Central memory CD4-positive, alpha-beta T cell (primary cell): Measurements from ENCODE around the gene DNTTIP2.
"Not testable (repeated sequence)": the region's sequence is repeated elsewhere in the genome, so short reads cannot be mapped to it uniquely, and the experiment has no call there.

Source experiments
- DNase-seq: peaks from one replicate; pipeline ENCODE4 v3.0.0; 2022

The DNTTIP2 gene

DNA sequence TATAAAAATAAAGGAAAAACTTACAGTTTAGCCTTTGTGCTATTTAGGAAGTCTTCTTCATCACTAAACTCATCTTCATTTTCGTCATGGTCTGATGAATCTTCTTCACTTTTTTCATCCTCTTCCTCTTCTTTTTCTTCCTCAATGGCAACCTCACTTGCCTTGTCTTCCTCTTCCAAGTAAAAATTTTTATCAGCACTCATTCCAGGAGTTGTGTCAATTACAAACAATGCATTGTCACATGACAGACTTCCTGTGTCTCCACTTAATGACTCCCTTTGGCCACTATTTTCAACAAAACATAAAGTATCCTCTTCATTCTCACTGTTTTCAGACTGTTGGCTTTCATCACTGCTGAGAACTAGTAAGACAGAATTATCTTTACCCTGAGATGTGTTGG is 2.8 kb downstream of the DNTTIP2 start:
- no peak for DNase-seq

DNA sequence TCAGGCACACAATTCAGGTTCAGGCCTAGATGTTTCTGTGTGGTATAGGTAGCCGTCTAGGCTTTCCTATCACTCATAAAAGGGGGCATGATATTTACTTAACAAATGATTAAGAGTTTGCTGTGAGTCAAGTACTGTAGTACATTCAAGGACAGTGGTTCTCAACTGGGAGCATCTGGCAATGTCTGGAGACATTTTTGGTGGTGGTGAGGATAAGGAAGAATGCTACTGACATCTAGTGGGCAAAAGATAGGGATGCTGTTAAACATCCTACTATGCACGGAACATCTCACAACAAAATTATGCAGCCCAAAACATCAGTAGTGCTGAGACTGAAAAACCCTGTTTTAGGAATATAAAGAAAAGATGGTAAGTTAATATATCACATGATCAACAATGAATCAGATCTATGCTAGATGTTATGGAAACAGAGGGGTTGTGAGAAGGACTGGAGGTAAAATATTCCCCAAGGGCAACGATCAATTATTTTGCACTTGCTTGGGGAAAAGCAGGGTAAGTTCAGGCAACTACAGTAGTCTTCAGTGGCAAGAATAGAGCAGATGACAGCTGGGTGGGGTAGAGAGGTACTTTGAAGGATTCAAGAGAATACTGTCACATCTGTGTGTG is 4.9 kb downstream of the DNTTIP2 start:
- DNase-seq = peak; percentile 43

- no peak for DNase-seq
These were observed 7.6 kb downstream of the DNTTIP2 start for GRCh38 chr1:93871366-93871765.

- DNase-seq = no peak
These were observed 9.4 kb downstream of the DNTTIP2 start for GRCh38 chr1:93869653-93870052.

DNA sequence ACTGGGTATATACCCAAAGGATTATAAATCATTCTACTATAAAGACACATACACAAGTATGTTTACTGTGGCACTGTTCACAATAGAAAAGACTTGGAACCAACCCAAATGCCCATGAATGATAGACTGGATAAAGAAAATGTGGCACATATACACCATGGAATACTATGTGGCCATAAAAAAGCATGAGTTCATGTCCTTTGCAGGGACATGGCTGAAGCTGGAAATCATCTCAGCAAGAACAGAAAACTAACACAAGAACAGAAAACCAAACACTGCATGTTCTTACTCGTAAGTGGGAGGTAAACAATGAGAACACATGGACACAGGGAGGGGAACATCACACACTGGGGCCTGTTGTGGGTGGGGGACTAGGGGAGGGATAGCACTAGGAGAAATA is 10.5 kb downstream of the DNTTIP2 start:
- not testable (repeated sequence) for DNase-seq

DNA sequence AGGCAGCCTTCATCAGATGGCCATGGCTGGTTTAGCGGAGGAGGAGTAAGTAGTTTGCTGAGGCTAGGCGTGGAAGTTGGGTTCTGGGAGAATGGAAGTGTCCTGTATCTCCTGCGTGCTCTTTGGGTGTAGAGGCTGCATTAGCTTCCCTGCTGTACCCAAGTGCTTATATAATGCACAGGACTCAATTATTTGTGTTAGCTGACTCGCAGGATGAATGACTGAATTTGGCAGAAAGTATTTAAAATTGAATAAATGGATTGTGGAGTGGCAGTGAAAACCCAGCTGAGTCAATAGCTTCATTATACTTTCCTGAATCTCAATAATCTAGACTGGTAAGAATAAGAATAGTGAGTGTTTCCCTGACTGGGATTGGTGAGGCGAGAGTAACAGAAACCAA is 13.8 kb downstream of the DNTTIP2 start:
- DNase-seq = no peak

DNA sequence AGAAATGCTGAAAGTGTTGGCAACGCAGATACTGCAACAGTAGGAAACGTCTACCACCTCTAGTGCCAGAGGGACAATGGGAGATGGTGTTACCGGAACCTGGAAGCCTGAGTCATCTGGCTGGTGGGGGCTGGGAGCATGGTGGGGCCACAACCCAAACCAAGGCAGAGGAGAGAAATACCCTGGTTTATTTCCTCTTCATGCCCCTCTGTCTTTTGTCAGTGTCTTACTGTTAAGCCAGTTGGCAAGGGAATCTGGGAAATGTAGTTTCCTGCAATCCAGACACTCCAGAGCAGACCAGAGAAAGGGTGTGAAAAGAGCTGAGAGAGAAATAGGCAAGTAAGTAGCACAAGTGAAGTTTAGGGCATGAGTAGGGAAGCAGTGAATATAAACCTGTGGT is 14.8 kb downstream of the DNTTIP2 start:
- no peak for DNase-seq

DNA sequence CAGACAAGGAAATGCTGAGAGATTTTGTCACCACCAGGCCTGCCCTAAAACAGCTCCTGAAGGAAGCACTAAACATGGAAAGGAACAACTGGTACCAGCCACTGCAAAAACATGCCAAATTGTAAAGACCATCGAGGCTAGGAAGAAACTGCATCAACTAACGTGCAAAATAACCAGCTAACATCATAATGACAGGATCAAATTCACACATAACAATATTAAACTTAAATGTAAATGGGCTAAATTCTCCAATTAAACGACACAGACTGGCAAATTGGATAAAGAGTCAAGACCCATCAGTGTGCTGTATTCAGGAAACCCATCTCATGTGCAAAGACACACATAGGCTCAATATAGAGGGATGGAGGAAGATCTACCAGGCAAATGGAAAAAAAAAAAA is 21.4 kb downstream of the DNTTIP2 start:
- DNase-seq = not testable (repeated sequence)

GRCh38 chr1:93855983-93856382 is 23.0 kb downstream of the DNTTIP2 start:
- DNase-seq = not testable (repeated sequence)

DNA sequence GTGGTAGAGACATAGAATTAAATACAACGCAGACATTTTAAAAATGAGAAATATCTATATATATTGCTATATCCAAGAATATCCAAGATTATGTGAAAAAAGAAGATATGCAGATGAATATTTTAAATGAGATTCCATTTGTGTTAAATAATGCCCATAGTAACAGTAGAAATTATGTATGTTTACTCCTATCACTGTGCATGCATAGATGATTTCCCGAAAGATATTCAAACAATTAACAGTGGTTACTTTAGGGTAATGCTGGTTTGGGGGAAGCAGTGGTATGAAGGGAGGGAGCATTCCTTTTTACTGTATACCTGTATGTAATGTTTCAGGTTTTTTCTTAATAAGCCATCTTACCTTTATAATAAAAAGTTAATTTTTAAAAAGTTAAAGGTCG is 25.1 kb downstream of the DNTTIP2 start:
- no peak for DNase-seq

- DNase-seq = no peak
These were observed 27.1 kb downstream of the DNTTIP2 start for GRCh38 chr1:93851878-93852277.

DNA sequence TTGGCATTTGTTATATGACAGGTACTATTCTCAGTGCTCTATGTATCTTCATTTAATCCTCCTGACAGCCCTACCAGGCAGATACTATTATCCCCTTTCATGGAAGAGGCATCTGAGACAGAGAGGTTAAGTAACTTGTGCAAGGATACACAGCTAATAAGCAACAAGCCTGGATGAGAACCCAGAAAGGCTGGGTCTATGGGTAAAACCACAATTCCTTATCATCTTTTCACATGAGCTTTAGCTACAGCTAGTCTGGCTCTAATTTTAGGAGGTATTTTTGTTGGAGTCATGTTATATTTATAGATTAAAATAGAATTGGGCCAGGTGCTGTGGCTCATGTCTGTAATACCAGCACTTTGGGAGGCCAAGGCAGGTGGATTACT is 27.7 kb downstream of the DNTTIP2 start:
- DNase-seq = no peak

DNA sequence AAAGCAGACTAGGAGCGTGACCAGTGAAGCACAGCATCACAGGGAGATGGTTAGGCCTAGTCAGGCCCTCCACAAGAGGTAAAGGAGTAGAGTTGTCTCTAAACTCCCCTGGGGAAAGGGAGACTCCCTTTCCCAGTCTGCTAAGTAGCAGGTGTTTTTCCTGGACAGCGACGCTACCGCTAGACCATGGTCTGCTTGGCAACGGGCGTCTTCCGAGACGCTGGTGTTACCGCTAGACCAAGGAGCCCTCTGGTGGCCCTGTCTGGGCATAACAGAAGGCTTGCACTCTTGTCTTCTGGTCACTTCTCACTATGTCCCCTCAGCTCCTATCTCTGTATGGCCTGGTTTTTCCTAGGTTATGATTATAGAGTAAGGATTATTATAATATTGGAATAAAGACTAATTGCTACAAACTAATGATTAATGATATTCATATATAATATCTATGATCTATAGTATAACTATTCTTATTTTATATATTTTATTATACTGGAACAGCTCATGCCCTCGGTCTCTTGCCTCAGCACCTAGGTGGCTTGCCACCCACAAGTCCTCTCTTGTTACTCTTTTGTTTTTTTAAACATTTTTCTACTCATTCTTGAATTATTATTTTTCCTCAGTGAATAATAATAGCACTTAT is 28.2 kb downstream of the DNTTIP2 start:
- peak; percentile 32 for DNase-seq

DNA sequence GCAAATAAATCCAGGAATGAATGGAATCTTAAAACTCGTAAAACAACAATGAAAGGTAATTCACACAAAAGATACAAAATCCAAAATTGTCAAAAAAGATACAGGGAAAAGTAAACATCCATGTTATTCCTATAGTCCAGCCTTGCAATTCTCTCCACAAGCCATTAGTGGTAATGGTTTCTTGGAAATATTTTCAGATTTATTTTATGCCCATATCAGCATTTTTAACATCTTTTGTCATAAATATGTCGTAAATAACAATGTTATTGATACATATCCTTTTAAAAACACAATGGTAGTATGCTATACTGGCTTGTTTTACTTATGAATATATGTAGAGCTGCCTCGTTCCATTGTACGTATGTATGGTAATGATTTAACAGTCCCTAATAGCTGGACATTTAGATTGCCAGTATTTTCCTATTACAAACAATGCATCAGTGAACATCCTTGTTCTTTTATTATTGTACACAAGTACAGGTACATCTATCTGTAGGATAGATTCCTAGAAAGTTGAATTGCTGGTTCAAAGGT is 30.6 kb downstream of the DNTTIP2 start:
- no peak for DNase-seq

DNA sequence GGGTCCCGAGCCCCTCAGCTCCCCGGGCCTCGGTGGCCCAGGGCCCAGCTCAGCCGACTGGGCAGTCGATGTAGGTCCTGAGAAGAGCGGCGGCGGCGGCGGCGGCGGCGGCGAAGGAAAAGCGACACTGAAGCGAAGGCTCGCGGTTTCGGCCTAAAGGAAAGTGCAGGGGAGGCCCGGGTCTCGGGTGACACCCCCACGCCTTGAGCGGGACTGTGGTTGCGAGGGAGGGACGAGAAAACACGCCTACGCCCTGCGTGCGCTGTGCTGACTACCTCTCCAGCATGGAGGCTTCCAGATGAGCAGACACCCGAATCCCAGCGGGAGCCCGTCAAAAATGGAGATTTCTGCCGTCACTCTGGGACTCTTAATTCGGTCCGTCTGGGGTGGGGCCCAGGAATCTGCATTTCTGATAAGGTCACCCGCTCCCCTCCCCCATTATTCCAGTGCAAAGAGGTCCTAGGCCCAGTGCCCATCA is 31.2 kb downstream of the DNTTIP2 start:
- peak; percentile 72 for DNase-seq

DNA sequence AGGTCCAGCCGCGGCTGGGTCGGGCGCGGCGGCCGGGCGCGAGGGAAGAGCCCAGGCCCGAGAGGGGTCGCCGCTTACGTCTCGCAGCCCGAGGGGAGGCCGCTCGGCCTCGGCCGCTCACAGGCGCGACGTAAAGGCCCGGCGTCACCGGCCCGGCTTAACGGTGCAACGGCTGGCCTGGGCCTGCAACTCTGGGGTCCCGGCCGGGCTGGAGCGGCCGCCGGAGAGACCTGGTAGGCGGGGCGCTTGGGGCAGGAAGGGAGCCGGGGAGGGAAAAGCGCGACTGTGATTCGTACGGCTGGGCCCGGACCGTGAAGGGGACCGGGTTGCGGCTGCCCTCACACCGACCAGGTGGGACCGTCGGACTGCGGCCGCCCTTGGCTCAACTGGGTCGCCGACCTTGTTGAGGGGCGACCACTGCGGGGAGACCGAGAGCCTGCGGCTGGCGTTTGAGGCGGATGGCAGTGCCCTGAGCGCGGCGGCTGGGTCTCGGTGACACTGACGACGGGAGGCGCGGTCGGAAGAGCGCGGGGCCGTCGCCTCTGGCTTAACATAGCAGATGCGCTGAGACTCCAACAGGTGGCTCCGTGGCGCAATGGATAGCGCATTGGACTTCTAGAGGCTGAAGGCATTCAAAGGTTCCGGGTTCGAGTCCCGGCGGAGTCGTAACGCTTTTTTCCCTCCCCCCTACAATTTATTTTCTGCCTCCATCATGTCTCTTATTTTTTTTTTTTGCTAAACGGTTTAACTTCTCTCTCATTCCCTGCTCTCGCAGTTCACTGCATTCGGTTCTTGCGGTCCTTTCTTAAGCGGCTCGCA is 31.8 kb downstream of the DNTTIP2 start:
- DNase-seq = peak; percentile 91

GRCh38 chr1:93846206-93846991 is 32.6 kb downstream of the DNTTIP2 start:
- peak; percentile 86 for DNase-seq

- no peak for DNase-seq
These were observed 33.3 kb downstream of the DNTTIP2 start for GRCh38 chr1:93845538-93846205.

GRCh38 chr1:93844262-93845045 is 34.6 kb downstream of the DNTTIP2 start:
- peak; percentile 60 for DNase-seq

GRCh38 chr1:93842750-93843500 is 36.1 kb downstream of the DNTTIP2 start:
- DNase-seq = no peak

GRCh38 chr1:93841771-93842170 is 37.2 kb downstream of the DNTTIP2 start:
- no peak for DNase-seq
